SU-DHL-6 (cell line): ENCODE measurements around the gene LRBA.

Experiments used
- CTCF ChIP-seq: fragments of 200-600 bp; sonication (generic); IDR thresholded peaks from one replicate; pipeline ENCODE4 v1.5.1; 2017; ENCODE audit warnings: antibody characterized with exemption, mild to moderate bottlenecking, low read length, moderate library complexity; ENCODE audit not compliant: insufficient read depth, poor library complexity, severe bottlenecking
- EZH2phosphoT487 ChIP-seq: fragments of 200-600 bp; sonication (generic), shearing (Covaris generic); conservative IDR thresholded peaks from 2 replicates; pipeline ENCODE4 v1.6.1; 2018; ENCODE audit warnings: mild to moderate bottlenecking, antibody characterized with exemption, low read length, moderate library complexity, mixed read lengths

GRCh38 chr4:150874338-150875226, 140.5 kb downstream of the LRBA start:
- TF ChIP-seq CTCF = no peak
- no peak for TF ChIP-seq EZH2phosphoT487
